WTC11 (cell line): ENCODE data around the gene LRRC32. TPM values are rescaled to one million over a fixed set of nuclear protein-coding genes. Genes with fewer than 3 reads are reported as not detected.

Source experiments
- ATAC-seq: fragments of 200-7000 bp; cut with Tn5 transposase; 2 replicates; pipeline ENCODE4 v1.10.0; 2021; ENCODE audit warnings: mild to moderate bottlenecking, moderate library complexity
- CTCF ChIA-PET: fragments of 300-600 bp; sonication (Branson Sonifier 250); formaldehyde crosslinking; loops from one replicate; lab custom pipeline; 2021; ENCODE audit warnings: antibody characterized with exemption; lab: Charles Lee
- POLR2A ChIA-PET: fragments of 350-600 bp; sonication (Branson Sonifier 250); formaldehyde crosslinking; loops from one replicate; lab custom pipeline; 2021; ENCODE audit warnings: antibody characterized with exemption; lab: Charles Lee
- DNase-seq: peaks from one replicate; pipeline ENCODE4 v3.0.0; 2021; ENCODE audit warnings: low spot score
- H3K27ac Mint-ChIP-seq: 2 replicates; pipeline ENCODE4 v1.8.0; 2021; ENCODE audit warnings: mixed read lengths
- H3K27me3 Mint-ChIP-seq: 2 replicates; pipeline ENCODE4 v1.8.0; 2021; ENCODE audit warnings: low read depth, mild to moderate bottlenecking, moderate library complexity, mixed read lengths
- H3K36me3 Mint-ChIP-seq: 2 replicates; pipeline ENCODE4 v1.8.0; 2021; ENCODE audit warnings: mixed read lengths
- H3K4me1 Mint-ChIP-seq: 2 replicates; pipeline ENCODE4 v1.8.0; 2022; ENCODE audit warnings: mixed read lengths
- H3K4me3 Mint-ChIP-seq: 2 replicates; pipeline ENCODE4 v1.8.0; 2021; ENCODE audit warnings: mild to moderate bottlenecking, moderate library complexity, mixed read lengths
- H3K9me3 Mint-ChIP-seq: 2 replicates; pipeline ENCODE4 v1.8.0; 2021; ENCODE audit warnings: mixed read lengths
- ATF1 ChIP-seq: sonication (generic); formaldehyde crosslinking; IDR thresholded peaks from 2 replicates; pipeline ENCODE4 v1.8.1; 2023; ENCODE audit warnings: mild to moderate bottlenecking, moderate library complexity, missing genetic modification reagents
- CTCF ChIP-seq: fragments of 200-600 bp; IDR thresholded peaks from 2 replicates; pipeline ENCODE4 v1.8.0; 2022; ENCODE audit warnings: antibody characterized with exemption
- E2F1 ChIP-seq: sonication (generic); formaldehyde crosslinking; IDR thresholded peaks from 2 replicates; pipeline ENCODE4 v1.8.0; 2022; ENCODE audit warnings: mild to moderate bottlenecking, missing genetic modification reagents
- ESRRA ChIP-seq: sonication (generic); formaldehyde crosslinking; IDR thresholded peaks from 2 replicates; pipeline ENCODE4 v1.8.1; 2022; ENCODE audit warnings: mild to moderate bottlenecking, missing genetic modification reagents, borderline replicate concordance
- FOXJ3 ChIP-seq: sonication (generic); formaldehyde crosslinking; IDR thresholded peaks from 2 replicates; pipeline ENCODE4 v1.9.0; 2021; ENCODE audit warnings: missing genetic modification reagents, mild to moderate bottlenecking, borderline replicate concordance
- GTF2I ChIP-seq: fragments of 250-450 bp; sonication (Bioruptor Pico); conservative IDR thresholded peaks from 2 replicates; pipeline ENCODE4 v1.4.0; 2021; ENCODE audit warnings: mild to moderate bottlenecking
- NFATC4 ChIP-seq: fragments of 250-450 bp; sonication (Bioruptor Pico); IDR thresholded peaks from 2 replicates; pipeline ENCODE4 v1.9.0; 2021; ENCODE audit warnings: mild to moderate bottlenecking
- NR1H2 ChIP-seq: sonication (generic); formaldehyde crosslinking; IDR thresholded peaks from 2 replicates; pipeline ENCODE4 v1.9.0; 2021; ENCODE audit warnings: mild to moderate bottlenecking, moderate library complexity, missing genetic modification reagents
- NR2C2 ChIP-seq: sonication (generic); formaldehyde crosslinking; IDR thresholded peaks from 2 replicates; pipeline ENCODE4 v1.8.0; 2022; ENCODE audit warnings: mild to moderate bottlenecking, missing genetic modification reagents
- PRDM15 ChIP-seq: sonication (generic); formaldehyde crosslinking; IDR thresholded peaks from 2 replicates; pipeline ENCODE4 v1.8.0; 2022; ENCODE audit warnings: missing genetic modification reagents
- SMAD3 ChIP-seq: sonication (generic); formaldehyde crosslinking; IDR thresholded peaks from 2 replicates; pipeline ENCODE4 v1.8.0; 2022; ENCODE audit warnings: missing genetic modification reagents, mild to moderate bottlenecking, borderline replicate concordance
- SOX15 ChIP-seq: fragments of 250-450 bp; sonication (Bioruptor Pico); IDR thresholded peaks from 2 replicates; pipeline ENCODE4 v1.9.0; 2021; ENCODE audit warnings: mild to moderate bottlenecking
- TEAD4 ChIP-seq: sonication (generic); formaldehyde crosslinking; IDR thresholded peaks from 2 replicates; pipeline ENCODE4 v1.8.0; 2022; ENCODE audit warnings: mild to moderate bottlenecking, missing genetic modification reagents
- TP53 ChIP-seq: sonication (generic); formaldehyde crosslinking; IDR thresholded peaks from 2 replicates; pipeline ENCODE4 v1.8.1; 2023; ENCODE audit warnings: mild to moderate bottlenecking, missing genetic modification reagents
- ZNF263 ChIP-seq: sonication (generic); formaldehyde crosslinking; IDR thresholded peaks from 2 replicates; pipeline ENCODE4 v1.8.1; 2022; ENCODE audit warnings: low read depth, mild to moderate bottlenecking, moderate library complexity, missing genetic modification reagents
- total RNA-seq: library from RNA; stranded (reverse); gene quantifications from 3 replicates; pipeline ENCODE4 v1.2.3, GENCODE V29; 2021
- TF ChIP-seq, protein P1 (sequence below): sonication (generic); formaldehyde crosslinking; IDR thresholded peaks from 2 replicates; pipeline ENCODE4 v1.8.1; 2023; ENCODE audit warnings: mild to moderate bottlenecking, missing genetic modification reagents
- TF ChIP-seq, protein P2 (sequence below): sonication (generic); formaldehyde crosslinking; IDR thresholded peaks from 2 replicates; pipeline ENCODE4 v1.8.1; 2023; ENCODE audit warnings: mild to moderate bottlenecking, missing genetic modification reagents
- TF ChIP-seq, protein P3 (sequence below): fragments of 250-450 bp; sonication (Bioruptor Pico); IDR thresholded peaks from 2 replicates; pipeline ENCODE4 v1.9.0; 2021; ENCODE audit warnings: mild to moderate bottlenecking
- TF ChIP-seq, protein P4 (sequence below): sonication (generic); formaldehyde crosslinking; IDR thresholded peaks from 2 replicates; pipeline ENCODE4 v1.8.0; 2022; ENCODE audit warnings: mild to moderate bottlenecking, missing genetic modification reagents
- TF ChIP-seq, protein P5 (sequence below): sonication (generic); formaldehyde crosslinking; IDR thresholded peaks from 2 replicates; pipeline ENCODE4 v1.8.1; 2023; ENCODE audit warnings: mild to moderate bottlenecking, missing genetic modification reagents, moderate library complexity
- TF ChIP-seq, protein P6 (sequence below): sonication (generic); formaldehyde crosslinking; IDR thresholded peaks from 2 replicates; pipeline ENCODE4 v1.8.1; 2022; ENCODE audit warnings: mild to moderate bottlenecking, moderate library complexity, missing genetic modification reagents

The LRRC32 gene
- total RNA-seq, 1 experiment from 2014 or later: 0.74 TPM

- ATAC-seq (no peak), DNase-seq (no peak)
- Mint-ChIP-seq H3K27ac (no peak overlapping the region), H3K4me1 (0 out of 2 replicates have a peak, but pooled peaks cover 4% of the 10 kb centered on the region), H3K4me3 (no peak overlapping the region), H3K9me3 (peaks cover 14% of the 10 kb centered on the region), H3K36me3 (peaks cover 8% of the 10 kb centered on the region), H3K27me3 (peaks cover 6% of the 10 kb centered on the region; the same call in 1 of the 2 replicates)
- TF ChIP-seq NR2C2 (CRISPR knock-in tag) (no peak), FOXJ3 (CRISPR knock-in tag) (no peak), GTF2I (CRISPR knock-in tag) (no peak), CTCF (no peak), PRDM15 (CRISPR knock-in tag) (no peak), TP53 (CRISPR knock-in tag) (no peak), ATF1 (CRISPR knock-in tag) (no peak), ESRRA (CRISPR knock-in tag) (no peak), TEAD4 (CRISPR knock-in tag) (no peak), NFATC4 (CRISPR knock-in tag) (no peak), SOX15 (no peak), SMAD3 (no peak)
- TF ChIP-seq, protein P1, sequence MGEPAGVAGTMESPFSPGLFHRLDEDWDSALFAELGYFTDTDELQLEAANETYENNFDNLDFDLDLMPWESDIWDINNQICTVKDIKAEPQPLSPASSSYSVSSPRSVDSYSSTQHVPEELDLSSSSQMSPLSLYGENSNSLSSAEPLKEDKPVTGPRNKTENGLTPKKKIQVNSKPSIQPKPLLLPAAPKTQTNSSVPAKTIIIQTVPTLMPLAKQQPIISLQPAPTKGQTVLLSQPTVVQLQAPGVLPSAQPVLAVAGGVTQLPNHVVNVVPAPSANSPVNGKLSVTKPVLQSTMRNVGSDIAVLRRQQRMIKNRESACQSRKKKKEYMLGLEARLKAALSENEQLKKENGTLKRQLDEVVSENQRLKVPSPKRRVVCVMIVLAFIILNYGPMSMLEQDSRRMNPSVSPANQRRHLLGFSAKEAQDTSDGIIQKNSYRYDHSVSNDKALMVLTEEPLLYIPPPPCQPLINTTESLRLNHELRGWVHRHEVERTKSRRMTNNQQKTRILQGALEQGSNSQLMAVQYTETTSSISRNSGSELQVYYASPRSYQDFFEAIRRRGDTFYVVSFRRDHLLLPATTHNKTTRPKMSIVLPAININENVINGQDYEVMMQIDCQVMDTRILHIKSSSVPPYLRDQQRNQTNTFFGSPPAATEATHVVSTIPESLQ (CRISPR knock-in tag): no peak
- TF ChIP-seq, protein P2, sequence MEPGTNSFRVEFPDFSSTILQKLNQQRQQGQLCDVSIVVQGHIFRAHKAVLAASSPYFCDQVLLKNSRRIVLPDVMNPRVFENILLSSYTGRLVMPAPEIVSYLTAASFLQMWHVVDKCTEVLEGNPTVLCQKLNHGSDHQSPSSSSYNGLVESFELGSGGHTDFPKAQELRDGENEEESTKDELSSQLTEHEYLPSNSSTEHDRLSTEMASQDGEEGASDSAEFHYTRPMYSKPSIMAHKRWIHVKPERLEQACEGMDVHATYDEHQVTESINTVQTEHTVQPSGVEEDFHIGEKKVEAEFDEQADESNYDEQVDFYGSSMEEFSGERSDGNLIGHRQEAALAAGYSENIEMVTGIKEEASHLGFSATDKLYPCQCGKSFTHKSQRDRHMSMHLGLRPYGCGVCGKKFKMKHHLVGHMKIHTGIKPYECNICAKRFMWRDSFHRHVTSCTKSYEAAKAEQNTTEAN (CRISPR knock-in tag): no peak
- TF ChIP-seq, protein P3, sequence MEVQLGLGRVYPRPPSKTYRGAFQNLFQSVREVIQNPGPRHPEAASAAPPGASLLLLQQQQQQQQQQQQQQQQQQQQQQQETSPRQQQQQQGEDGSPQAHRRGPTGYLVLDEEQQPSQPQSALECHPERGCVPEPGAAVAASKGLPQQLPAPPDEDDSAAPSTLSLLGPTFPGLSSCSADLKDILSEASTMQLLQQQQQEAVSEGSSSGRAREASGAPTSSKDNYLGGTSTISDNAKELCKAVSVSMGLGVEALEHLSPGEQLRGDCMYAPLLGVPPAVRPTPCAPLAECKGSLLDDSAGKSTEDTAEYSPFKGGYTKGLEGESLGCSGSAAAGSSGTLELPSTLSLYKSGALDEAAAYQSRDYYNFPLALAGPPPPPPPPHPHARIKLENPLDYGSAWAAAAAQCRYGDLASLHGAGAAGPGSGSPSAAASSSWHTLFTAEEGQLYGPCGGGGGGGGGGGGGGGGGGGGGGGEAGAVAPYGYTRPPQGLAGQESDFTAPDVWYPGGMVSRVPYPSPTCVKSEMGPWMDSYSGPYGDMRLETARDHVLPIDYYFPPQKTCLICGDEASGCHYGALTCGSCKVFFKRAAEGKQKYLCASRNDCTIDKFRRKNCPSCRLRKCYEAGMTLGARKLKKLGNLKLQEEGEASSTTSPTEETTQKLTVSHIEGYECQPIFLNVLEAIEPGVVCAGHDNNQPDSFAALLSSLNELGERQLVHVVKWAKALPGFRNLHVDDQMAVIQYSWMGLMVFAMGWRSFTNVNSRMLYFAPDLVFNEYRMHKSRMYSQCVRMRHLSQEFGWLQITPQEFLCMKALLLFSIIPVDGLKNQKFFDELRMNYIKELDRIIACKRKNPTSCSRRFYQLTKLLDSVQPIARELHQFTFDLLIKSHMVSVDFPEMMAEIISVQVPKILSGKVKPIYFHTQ (CRISPR knock-in tag): no peak
- ChIA-PET CTCF (no interaction called here), POLR2A (no interaction called here)
Observed at GRCh38 chr11:76621466-76621865, 49.1 kb downstream of the LRRC32 start.

DNA sequence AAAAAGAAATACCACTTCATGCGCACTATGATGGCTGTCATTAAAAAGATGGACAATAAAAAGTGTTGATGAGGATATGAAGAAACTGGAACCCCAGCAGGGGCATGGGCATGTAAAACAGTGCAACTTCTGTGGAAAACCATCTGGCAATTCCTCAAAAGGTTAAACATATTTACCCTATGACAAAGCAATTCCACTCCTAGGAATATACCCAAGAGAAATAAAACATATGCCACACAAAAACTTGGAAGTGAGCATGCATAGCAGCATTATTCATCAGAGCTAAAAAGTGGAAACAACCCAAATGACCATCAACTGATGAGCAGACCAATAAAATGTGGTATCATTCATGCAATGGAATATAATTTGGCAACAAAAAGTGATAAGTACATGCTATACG, 50.1 kb downstream of the LRRC32 start:
- ChIA-PET CTCF (no interaction called here), POLR2A (no interaction called here)
- ATAC-seq (no peak), DNase-seq (no peak)
- H3K27ac Mint-ChIP-seq: no peak overlapping the region
- H3K4me1 Mint-ChIP-seq: 0 out of 2 replicates have a peak, but pooled peaks cover 4% of the 10 kb centered on the region
- peaks cover 8% of the 10 kb centered on the region for H3K36me3 Mint-ChIP-seq
- no peak overlapping the region for H3K4me3 Mint-ChIP-seq
- peaks cover 14% of the 10 kb centered on the region for H3K9me3 Mint-ChIP-seq
- H3K27me3 Mint-ChIP-seq: peaks cover 6% of the 10 kb centered on the region; the same call in 1 of the 2 replicates
- TF ChIP-seq, protein P4, sequence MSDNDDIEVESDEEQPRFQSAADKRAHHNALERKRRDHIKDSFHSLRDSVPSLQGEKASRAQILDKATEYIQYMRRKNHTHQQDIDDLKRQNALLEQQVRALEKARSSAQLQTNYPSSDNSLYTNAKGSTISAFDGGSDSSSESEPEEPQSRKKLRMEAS (CRISPR knock-in tag): no peak
- TF ChIP-seq E2F1 (no peak), ZNF263 (no peak), NR1H2 (CRISPR knock-in tag) (no peak)
- TF ChIP-seq, protein P5, sequence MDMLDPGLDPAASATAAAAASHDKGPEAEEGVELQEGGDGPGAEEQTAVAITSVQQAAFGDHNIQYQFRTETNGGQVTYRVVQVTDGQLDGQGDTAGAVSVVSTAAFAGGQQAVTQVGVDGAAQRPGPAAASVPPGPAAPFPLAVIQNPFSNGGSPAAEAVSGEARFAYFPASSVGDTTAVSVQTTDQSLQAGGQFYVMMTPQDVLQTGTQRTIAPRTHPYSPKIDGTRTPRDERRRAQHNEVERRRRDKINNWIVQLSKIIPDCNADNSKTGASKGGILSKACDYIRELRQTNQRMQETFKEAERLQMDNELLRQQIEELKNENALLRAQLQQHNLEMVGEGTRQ (CRISPR knock-in tag): no peak
- TF ChIP-seq, protein P6, sequence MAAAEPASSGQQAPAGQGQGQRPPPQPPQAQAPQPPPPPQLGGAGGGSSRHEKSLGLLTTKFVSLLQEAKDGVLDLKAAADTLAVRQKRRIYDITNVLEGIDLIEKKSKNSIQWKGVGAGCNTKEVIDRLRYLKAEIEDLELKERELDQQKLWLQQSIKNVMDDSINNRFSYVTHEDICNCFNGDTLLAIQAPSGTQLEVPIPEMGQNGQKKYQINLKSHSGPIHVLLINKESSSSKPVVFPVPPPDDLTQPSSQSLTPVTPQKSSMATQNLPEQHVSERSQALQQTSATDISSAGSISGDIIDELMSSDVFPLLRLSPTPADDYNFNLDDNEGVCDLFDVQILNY (CRISPR knock-in tag): no peak
